ENCODE results near the gene MEGF6.

DNA sequence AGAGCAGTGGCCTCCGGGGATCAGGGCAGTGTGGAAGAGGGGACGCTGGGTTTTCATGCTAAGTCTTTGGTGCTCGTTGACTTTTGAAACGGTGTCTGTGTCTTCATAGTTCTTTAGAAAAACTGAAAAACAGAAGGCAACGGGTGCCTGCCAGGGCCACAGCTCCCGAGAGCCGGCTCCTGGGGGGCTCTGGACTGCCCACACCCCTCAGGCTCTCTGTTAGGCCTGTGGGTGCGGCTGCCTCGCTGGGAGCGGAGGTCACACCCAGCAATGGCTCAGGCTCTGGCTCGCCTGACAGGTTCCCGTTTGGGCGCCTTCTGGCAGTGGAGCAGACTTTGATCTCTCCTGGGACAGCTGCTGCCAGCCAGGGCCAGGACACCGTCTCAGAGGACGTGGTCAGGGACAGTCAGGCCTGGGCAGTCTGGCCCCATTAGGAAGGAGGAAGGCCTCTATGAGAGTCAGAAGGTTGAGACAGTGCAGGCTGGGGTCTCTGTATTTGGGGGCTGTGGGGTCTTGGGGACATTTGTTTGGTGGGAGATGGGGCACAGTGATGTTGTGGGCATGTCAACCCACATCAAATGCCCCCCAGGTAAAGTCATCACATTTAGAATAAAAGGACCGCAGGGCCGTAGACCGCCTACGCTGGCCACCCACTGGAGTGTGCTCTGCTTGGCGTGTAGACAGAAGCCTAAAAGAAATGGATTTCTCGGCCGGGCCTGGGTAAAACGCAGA, 151.2 kb downstream of the MEGF6 start:
- TF ChIP-seq, protein P1, sequence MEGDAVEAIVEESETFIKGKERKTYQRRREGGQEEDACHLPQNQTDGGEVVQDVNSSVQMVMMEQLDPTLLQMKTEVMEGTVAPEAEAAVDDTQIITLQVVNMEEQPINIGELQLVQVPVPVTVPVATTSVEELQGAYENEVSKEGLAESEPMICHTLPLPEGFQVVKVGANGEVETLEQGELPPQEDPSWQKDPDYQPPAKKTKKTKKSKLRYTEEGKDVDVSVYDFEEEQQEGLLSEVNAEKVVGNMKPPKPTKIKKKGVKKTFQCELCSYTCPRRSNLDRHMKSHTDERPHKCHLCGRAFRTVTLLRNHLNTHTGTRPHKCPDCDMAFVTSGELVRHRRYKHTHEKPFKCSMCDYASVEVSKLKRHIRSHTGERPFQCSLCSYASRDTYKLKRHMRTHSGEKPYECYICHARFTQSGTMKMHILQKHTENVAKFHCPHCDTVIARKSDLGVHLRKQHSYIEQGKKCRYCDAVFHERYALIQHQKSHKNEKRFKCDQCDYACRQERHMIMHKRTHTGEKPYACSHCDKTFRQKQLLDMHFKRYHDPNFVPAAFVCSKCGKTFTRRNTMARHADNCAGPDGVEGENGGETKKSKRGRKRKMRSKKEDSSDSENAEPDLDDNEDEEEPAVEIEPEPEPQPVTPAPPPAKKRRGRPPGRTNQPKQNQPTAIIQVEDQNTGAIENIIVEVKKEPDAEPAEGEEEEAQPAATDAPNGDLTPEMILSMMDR (IDR thresholded peaks at IDR 0.05), result no peak
- TF ChIP-seq POLR2A (IDR thresholded peaks at IDR 0.05), result no peak

Measured in uterus (tissue), 2 donors.